Activated CD4-positive, alpha-beta T cell treated with anti-CD3 and anti-CD28 coated beads, Interleukin-2, amount 10 ng/mL, durations not matched to agents 7 days and 5 days (primary cell): ENCODE data around the gene PI16. TPM values are rescaled to one million over a fixed set of nuclear protein-coding genes. Genes with fewer than 3 reads are reported as not detected.

Source experiments
- CTCF ChIA-PET: fragments of 350-600 bp; sonication (Branson Sonifier 250); formaldehyde crosslinking; loops from one replicate; lab custom pipeline; 2021; ENCODE audit warnings: antibody characterized with exemption; lab: Charles Lee
- POLR2A ChIA-PET: fragments of 350-600 bp; sonication (Branson Sonifier 250); formaldehyde crosslinking; loops from one replicate; lab custom pipeline; 2021; ENCODE audit warnings: antibody characterized with exemption; lab: Charles Lee
- DNase-seq: peaks from one replicate; pipeline ENCODE4 v3.0.0-alpha.2; 2020
- H3K27ac Mint-ChIP-seq: one replicate; pipeline ENCODE4 v1.8.0; 2021; ENCODE audit warnings: mild to moderate bottlenecking, moderate library complexity, mixed read lengths
- H3K27me3 Mint-ChIP-seq: one replicate; pipeline ENCODE4 v1.8.0; 2021; ENCODE audit warnings: mixed read lengths
- H3K36me3 Mint-ChIP-seq: one replicate; pipeline ENCODE4 v1.8.0; 2021; ENCODE audit warnings: low read depth, mixed read lengths
- H3K4me1 Mint-ChIP-seq: one replicate; pipeline ENCODE4 v1.8.0; 2021; ENCODE audit warnings: mixed read lengths
- H3K4me3 Mint-ChIP-seq: one replicate; pipeline ENCODE4 v1.8.0; 2021; ENCODE audit warnings: mild to moderate bottlenecking, moderate library complexity, mixed read lengths
- H3K9me3 Mint-ChIP-seq: one replicate; pipeline ENCODE4 v1.8.0; 2021; ENCODE audit warnings: mixed read lengths
- total RNA-seq, 2 experiments: library from RNA; stranded (reverse); gene quantifications; one replicate each; pipeline ENCODE4 v1.2.3, GENCODE V29; 2021

The PI16 gene
- total RNA-seq, 2 experiments from 2014 or later, result 13.5 to 15.1 TPM

DNA sequence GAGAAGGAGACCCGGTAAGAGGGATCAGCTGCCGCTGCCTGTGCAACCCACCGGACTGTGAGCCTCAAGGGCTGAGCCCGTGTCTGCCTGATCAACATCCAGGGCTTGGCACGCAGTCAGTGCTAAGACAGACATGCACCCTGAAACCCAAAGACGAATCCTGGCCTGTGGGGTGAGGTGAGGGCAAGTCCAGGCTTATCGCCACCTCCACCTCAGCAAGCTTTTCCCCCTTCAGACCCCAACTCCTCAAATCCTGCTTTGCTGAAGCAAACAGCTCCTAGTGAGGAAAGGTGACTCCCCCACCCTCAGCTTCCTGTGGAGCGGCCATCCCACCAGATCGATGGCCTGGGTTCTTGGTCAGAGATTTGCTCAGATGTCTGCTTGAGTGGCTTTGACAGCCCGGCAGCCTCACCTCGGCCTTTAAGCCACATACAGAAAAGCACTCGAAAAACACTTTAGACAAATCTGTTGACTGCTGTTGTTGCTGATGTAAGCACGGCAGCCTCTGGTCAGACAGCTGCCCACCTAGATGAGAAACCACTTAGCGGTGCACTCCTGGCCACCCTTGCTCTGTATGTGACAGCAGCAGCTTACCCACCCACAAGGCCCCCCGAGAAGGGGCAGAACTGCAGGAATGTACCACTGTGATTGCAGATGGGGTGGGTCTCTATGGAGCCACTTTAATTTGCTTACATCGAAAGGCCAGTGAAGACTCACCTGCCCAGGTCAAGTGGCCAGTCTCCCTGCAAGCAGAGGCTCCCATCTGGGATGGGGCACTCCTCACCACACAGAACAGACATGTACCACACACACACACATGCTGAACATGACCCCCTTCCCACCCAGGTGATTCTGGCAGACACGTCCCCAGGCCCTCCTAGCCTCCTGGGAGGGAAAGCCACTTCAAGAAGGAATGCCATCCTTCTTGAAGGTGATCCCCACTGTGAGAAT is 16.6 kb downstream of the PI16 start:
- H3K36me3 Mint-ChIP-seq, result peaks cover 68% of the 10 kb centered on the region
- H3K4me1 Mint-ChIP-seq, result peaks cover 3% of the 10 kb centered on the region
- peak overlapping the region; percentile 80 for H3K27ac Mint-ChIP-seq
- H3K9me3 Mint-ChIP-seq, result no peaks in the 10 kb centered on the region
- POLR2A ChIA-PET, result no interaction called here
- no peak for DNase-seq
- CTCF ChIA-PET, result no interaction called here
- no peak overlapping the region for H3K4me3 Mint-ChIP-seq
- no peaks in the 10 kb centered on the region for H3K27me3 Mint-ChIP-seq

- peak overlapping the region; percentile 80 for H3K27ac Mint-ChIP-seq
- H3K9me3 Mint-ChIP-seq, result no peaks in the 10 kb centered on the region
- POLR2A ChIA-PET, result no interaction called here
- peaks cover 67% of the 10 kb centered on the region for H3K36me3 Mint-ChIP-seq
- H3K27me3 Mint-ChIP-seq, result no peaks in the 10 kb centered on the region
- no peak overlapping the region for H3K4me3 Mint-ChIP-seq
- no peak for DNase-seq
- peaks cover 2% of the 10 kb centered on the region for H3K4me1 Mint-ChIP-seq
- CTCF ChIA-PET, result no interaction called here
Measured at GRCh38 chr6:36971921-36972673, 17.6 kb downstream of the PI16 start.

GRCh38 chr6:36973190-36973589 is 18.7 kb downstream of the PI16 start:
- H3K4me1 Mint-ChIP-seq, result peaks cover 3% of the 10 kb centered on the region
- ChIA-PET CTCF (interaction anchor here (1.0 kb wide), 1 partner anchor 45 kb away, joined by 3 read pairs; no protein-coding TSS in a partner anchor), POLR2A (no interaction called here)
- H3K27me3 Mint-ChIP-seq, result no peaks in the 10 kb centered on the region
- DNase-seq, result no peak
- no peak overlapping the region for H3K27ac Mint-ChIP-seq
- H3K4me3 Mint-ChIP-seq, result no peak overlapping the region
- peaks cover 69% of the 10 kb centered on the region for H3K36me3 Mint-ChIP-seq
- H3K9me3 Mint-ChIP-seq, result no peaks in the 10 kb centered on the region

DNA sequence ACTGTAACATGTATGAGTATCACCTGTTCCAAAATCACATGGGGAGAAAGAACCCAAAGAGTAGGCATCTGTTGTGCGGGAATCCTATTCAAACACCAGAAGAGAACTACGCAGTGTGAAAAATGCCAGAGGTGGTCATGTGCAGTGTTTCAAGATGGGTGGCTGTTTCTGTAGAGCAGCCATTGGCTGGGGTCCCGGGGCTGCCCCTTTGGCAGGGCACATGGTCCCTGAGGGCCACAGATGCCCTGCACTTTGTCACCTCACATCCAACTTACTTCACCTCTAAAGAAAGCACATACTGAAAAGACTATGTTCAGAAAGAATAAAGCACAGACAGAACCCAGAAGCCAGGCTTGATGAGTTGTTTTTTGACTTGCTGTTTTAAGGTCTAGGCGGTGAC is 19.1 kb downstream of the PI16 start:
- ChIA-PET CTCF (interaction anchor here (0.7 to 1.0 kb wide), 2 partner anchors 10 to 44 kb away, joined by 3 read pairs; no protein-coding TSS in a partner anchor), POLR2A (no interaction called here)
- no peak overlapping the region for H3K4me3 Mint-ChIP-seq
- no peaks in the 10 kb centered on the region for H3K27me3 Mint-ChIP-seq
- H3K9me3 Mint-ChIP-seq, result no peaks in the 10 kb centered on the region
- peaks cover 70% of the 10 kb centered on the region for H3K36me3 Mint-ChIP-seq
- peaks cover 3% of the 10 kb centered on the region for H3K4me1 Mint-ChIP-seq
- no peak for DNase-seq
- no peak overlapping the region for H3K27ac Mint-ChIP-seq

GRCh38 chr6:36975231-36976006 is 20.9 kb downstream of the PI16 start:
- Mint-ChIP-seq H3K27ac (no peak overlapping the region), H3K36me3 (peaks cover 67% of the 10 kb centered on the region), H3K4me3 (no peak overlapping the region), H3K27me3 (no peaks in the 10 kb centered on the region), H3K9me3 (no peaks in the 10 kb centered on the region), H3K4me1 (peaks cover 20% of the 10 kb centered on the region)
- DNase-seq, result no peak
- ChIA-PET POLR2A (no interaction called here), CTCF (interaction anchor here (1.3 kb wide), 2 partner anchors 26 to 43 kb away, joined by 3 to 6 read pairs; no protein-coding TSS in a partner anchor)

- POLR2A ChIA-PET, result no interaction called here
- no peak overlapping the region for H3K4me3 Mint-ChIP-seq
Measured at GRCh38 chr6:36976007-36976264, 21.4 kb downstream of the PI16 start.

GRCh38 chr6:36976509-36976908 is 22.0 kb downstream of the PI16 start:
- Mint-ChIP-seq H3K4me3 (no peak overlapping the region), H3K27me3 (no peaks in the 10 kb centered on the region), H3K4me1 (peaks cover 28% of the 10 kb centered on the region), H3K27ac (no peak overlapping the region), H3K9me3 (no peaks in the 10 kb centered on the region), H3K36me3 (peaks cover 70% of the 10 kb centered on the region)
- CTCF ChIA-PET, result interaction anchor here (1.5 kb wide), 1 partner anchor 102 kb away, joined by 3 read pairs; no protein-coding TSS in a partner anchor
- POLR2A ChIA-PET, result no interaction called here
- no peak for DNase-seq

More at GRCh38 chr6:36976007-36976264, 21.4 kb downstream of the PI16 start:
- no peaks in the 10 kb centered on the region for H3K9me3 Mint-ChIP-seq
- H3K27ac Mint-ChIP-seq, result no peak overlapping the region
- H3K36me3 Mint-ChIP-seq, result peaks cover 70% of the 10 kb centered on the region
- no peak for DNase-seq
- CTCF ChIA-PET, result interaction anchor here (1.3 kb wide), 2 partner anchors 26 to 42 kb away, joined by 3 to 6 read pairs; no protein-coding TSS in a partner anchor
- H3K4me1 Mint-ChIP-seq, result peaks cover 25% of the 10 kb centered on the region
- H3K27me3 Mint-ChIP-seq, result no peaks in the 10 kb centered on the region

DNA sequence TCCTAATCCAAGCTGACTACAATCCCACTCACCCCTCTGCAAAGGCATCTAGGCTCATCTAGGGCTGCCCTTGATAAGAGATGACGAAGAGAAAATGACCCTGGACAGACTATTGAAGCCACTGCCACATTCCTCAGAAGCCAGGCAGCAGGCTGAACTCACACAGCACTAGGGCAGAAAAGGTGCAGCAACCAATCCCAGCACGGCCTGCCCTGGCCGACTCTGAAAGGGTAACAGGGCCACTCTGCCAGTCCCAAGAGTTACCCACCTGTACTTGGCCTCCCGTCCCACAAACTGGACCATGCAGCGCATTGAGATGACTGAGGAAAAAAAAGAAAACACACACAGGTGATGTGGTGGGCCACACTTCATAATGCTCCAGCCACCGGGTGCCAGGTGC is 22.4 kb downstream of the PI16 start:
- CTCF ChIA-PET, result interaction anchor here (0.5 to 1.5 kb wide), 2 partner anchors 90 to 103 kb away, joined by 3 to 4 read pairs; no protein-coding TSS in a partner anchor
- Mint-ChIP-seq H3K4me3 (no peak overlapping the region), H3K4me1 (peaks cover 31% of the 10 kb centered on the region), H3K36me3 (peaks cover 70% of the 10 kb centered on the region), H3K27ac (no peak overlapping the region), H3K9me3 (no peaks in the 10 kb centered on the region), H3K27me3 (no peaks in the 10 kb centered on the region)
- POLR2A ChIA-PET, result no interaction called here
- DNase-seq, result no peak

DNA sequence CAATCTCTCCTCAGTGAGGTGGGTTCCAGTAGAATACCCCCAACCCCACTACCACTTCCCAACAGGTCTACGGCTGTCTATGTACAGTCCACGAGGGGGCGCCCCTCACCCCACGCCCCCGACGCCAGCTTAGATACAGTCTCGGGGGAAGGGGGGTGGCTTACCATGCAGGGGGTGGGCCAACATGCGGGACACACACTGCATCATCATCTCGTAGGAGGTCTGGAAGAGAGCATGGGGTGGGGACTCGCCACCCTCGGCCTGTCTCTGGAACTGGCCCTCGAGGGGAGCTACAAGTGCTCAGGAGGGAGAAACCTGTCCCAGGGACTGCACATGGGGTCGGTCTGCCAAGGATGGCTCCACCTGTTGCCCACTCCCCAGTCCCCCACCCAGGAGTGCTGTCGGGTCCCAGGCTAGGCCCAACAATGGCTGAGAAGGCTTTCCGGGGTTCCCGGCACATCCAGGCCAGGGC is 23.0 kb downstream of the PI16 start:
- ChIA-PET POLR2A (no interaction called here), CTCF (interaction anchor here (0.5 to 1.5 kb wide), 2 partner anchors 91 to 103 kb away, joined by 3 to 4 read pairs; no protein-coding TSS in a partner anchor)
- Mint-ChIP-seq H3K9me3 (no peaks in the 10 kb centered on the region), H3K4me1 (peaks cover 34% of the 10 kb centered on the region), H3K36me3 (peaks cover 66% of the 10 kb centered on the region), H3K27ac (no peak overlapping the region), H3K27me3 (no peaks in the 10 kb centered on the region), H3K4me3 (no peak overlapping the region)
- no peak for DNase-seq

GRCh38 chr6:36978421-36979346 is 24.1 kb downstream of the PI16 start:
- Mint-ChIP-seq H3K4me3 (no peak overlapping the region), H3K27me3 (no peaks in the 10 kb centered on the region), H3K36me3 (peaks cover 60% of the 10 kb centered on the region), H3K27ac (peak overlapping the region; percentile 71), H3K4me1 (peaks cover 37% of the 10 kb centered on the region), H3K9me3 (no peaks in the 10 kb centered on the region)
- ChIA-PET POLR2A (no interaction called here), CTCF (no interaction called here)
- no peak for DNase-seq

DNA sequence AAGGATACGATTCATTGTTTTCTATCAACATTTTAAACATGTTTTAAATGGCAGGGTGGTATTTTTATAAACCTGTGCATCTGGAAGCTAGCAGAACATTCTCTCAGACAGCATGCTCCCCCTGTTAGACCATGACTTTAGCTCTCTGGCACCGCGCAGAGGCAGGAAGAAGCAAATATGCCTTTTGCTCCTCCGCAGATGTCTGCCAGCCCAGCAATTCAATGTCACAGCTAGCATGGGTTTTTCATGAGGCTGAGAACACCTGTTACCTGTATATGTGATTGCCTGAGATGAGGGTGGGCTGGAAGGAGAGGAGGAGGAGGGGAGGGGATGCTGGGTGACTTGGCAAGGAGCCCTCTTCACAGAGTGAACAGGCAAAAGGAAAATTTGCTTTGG is 24.8 kb downstream of the PI16 start:
- Mint-ChIP-seq H3K27me3 (no peaks in the 10 kb centered on the region), H3K4me3 (no peak overlapping the region), H3K27ac (peak overlapping the region; percentile 82), H3K4me1 (peaks cover 37% of the 10 kb centered on the region), H3K9me3 (no peaks in the 10 kb centered on the region), H3K36me3 (peaks cover 54% of the 10 kb centered on the region)
- POLR2A ChIA-PET, result no interaction called here
- CTCF ChIA-PET, result interaction anchor here (0.6 kb wide), 1 partner anchor 106 kb away, joined by 3 read pairs; no protein-coding TSS in a partner anchor
- peak; percentile 72 for DNase-seq
